Endodermal cell (in vitro differentiated cells): ENCODE results near the gene TRIO. TPM values are rescaled to one million over a fixed set of nuclear protein-coding genes. Genes with fewer than 3 reads are reported as not detected.

Source experiments
- DNase-seq: peaks from one replicate; pipeline ENCODE4 v3.0.0-alpha.2; 2017
- H3K27ac ChIP-seq: 2 replicates; pipeline ENCODE4 v1.5.1; 2013; ENCODE audit warnings: mild to moderate bottlenecking, low read depth, low read length, moderate library complexity
- H3K27me3 ChIP-seq: 2 replicates; pipeline ENCODE4 v1.6.1; 2013; ENCODE audit warnings: mild to moderate bottlenecking, low read length, moderate library complexity; ENCODE audit not compliant: insufficient read depth, control insufficient read depth, poor library complexity, severe bottlenecking
- H3K36me3 ChIP-seq: 2 replicates; pipeline ENCODE4 v1.7.0; 2013; ENCODE audit warnings: mild to moderate bottlenecking, low read length, moderate library complexity; ENCODE audit not compliant: control insufficient read depth, insufficient read depth
- H3K4me1 ChIP-seq: one replicate; pipeline ENCODE4 v1.7.0; 2013; ENCODE audit warnings: low read length; ENCODE audit not compliant: control insufficient read depth, insufficient read depth
- H3K4me3 ChIP-seq: 2 replicates; pipeline ENCODE4 v1.5.1; 2013; ENCODE audit warnings: mild to moderate bottlenecking, low read length, moderate library complexity
- H3K9ac ChIP-seq: 2 replicates; pipeline ENCODE4 v1.6.1; 2013; ENCODE audit warnings: mild to moderate bottlenecking, low read length, moderate library complexity; ENCODE audit not compliant: poor library complexity, severe bottlenecking; ENCODE audit errors: extremely low read depth
- H3K9me3 ChIP-seq: 2 replicates; pipeline ENCODE4 v1.6.1; 2013; ENCODE audit warnings: mild to moderate bottlenecking, low read length, moderate library complexity; ENCODE audit not compliant: control insufficient read depth
- H3K27ac Mint-ChIP-seq: 2 replicates; pipeline ENCODE4 v1.8.0; 2020; ENCODE audit warnings: mixed read lengths
- H3K27me3 Mint-ChIP-seq: 2 replicates; pipeline ENCODE4 v1.8.0; 2021; ENCODE audit warnings: mild to moderate bottlenecking, mixed read lengths; ENCODE audit not compliant: insufficient read depth
- H3K36me3 Mint-ChIP-seq: 2 replicates; pipeline ENCODE4 v1.8.0; 2020; ENCODE audit warnings: low read depth, mixed read lengths
- H3K4me1 Mint-ChIP-seq: 2 replicates; pipeline ENCODE4 v1.8.0; 2020; ENCODE audit warnings: mixed read lengths
- H3K4me3 Mint-ChIP-seq: 2 replicates; pipeline ENCODE4 v1.8.0; 2020; ENCODE audit warnings: mild to moderate bottlenecking, moderate library complexity, mixed read lengths
- H3K9me3 Mint-ChIP-seq: 2 replicates; pipeline ENCODE4 v1.8.0; 2020; ENCODE audit warnings: mild to moderate bottlenecking, mixed read lengths
- WGBS, 2 experiments: methylation state at CpG; one replicate each; pipeline versions ENCODE4 v1.1.5 to v1.1.7; 2013; ENCODE audit warnings: missing lambda C conversion rate in 2 of 2, mixed read lengths in 1 of 2; ENCODE audit not compliant: insufficient coverage in 1 of 2, insufficient read length in 1 of 2; 5-methylcytosine and 5-hydroxymethylcytosine counted together
- total RNA-seq, 2 donors: library from RNA; stranded (reverse); fragmentation: NEBNext Ultra II Directional in 1 of 2; extraction: Animal tissue kit (Norgen Biotek cat#: 25700) in 1 of 2; gene quantifications; 2 replicates in 1 of 2; 3 replicates in 1 of 2; pipeline ENCODE4 v1.2.1, GENCODE V29; 2021
- TF ChIP-seq, protein P1 (sequence below): fragments of 200-600 bp; sonication (generic); conservative IDR thresholded peaks from 2 replicates; pipeline ENCODE4 v1.5.0; 2021; ENCODE audit warnings: antibody characterized with exemption, mild to moderate bottlenecking

Gene TRIO
- total RNA-seq, 2 donors from 2014 or later, result 88.3 to 109 TPM

- H3K9me3 ChIP-seq, result no peaks in the 10 kb centered on the region
- no peak overlapping the region for H3K27ac Mint-ChIP-seq
- no peaks in the 10 kb centered on the region for H3K27me3 ChIP-seq
- no peak overlapping the region for H3K4me3 Mint-ChIP-seq
- no peak overlapping the region for H3K27ac ChIP-seq
- whole genome bisulfite sequencing, 2 experiments, result 87 to 100% methylated on average over 1 to 4 of the region's 4 CpGs
- TF ChIP-seq, protein P1, sequence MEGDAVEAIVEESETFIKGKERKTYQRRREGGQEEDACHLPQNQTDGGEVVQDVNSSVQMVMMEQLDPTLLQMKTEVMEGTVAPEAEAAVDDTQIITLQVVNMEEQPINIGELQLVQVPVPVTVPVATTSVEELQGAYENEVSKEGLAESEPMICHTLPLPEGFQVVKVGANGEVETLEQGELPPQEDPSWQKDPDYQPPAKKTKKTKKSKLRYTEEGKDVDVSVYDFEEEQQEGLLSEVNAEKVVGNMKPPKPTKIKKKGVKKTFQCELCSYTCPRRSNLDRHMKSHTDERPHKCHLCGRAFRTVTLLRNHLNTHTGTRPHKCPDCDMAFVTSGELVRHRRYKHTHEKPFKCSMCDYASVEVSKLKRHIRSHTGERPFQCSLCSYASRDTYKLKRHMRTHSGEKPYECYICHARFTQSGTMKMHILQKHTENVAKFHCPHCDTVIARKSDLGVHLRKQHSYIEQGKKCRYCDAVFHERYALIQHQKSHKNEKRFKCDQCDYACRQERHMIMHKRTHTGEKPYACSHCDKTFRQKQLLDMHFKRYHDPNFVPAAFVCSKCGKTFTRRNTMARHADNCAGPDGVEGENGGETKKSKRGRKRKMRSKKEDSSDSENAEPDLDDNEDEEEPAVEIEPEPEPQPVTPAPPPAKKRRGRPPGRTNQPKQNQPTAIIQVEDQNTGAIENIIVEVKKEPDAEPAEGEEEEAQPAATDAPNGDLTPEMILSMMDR, result no peak
- H3K27me3 Mint-ChIP-seq, result no peaks in the 10 kb centered on the region
- H3K4me1 Mint-ChIP-seq, result no peaks in the 10 kb centered on the region
- H3K36me3 ChIP-seq, result peaks cover 56% of the 10 kb centered on the region
- DNase-seq, result no peak
- H3K4me3 ChIP-seq, result no peak overlapping the region
- H3K9ac ChIP-seq, result no peak overlapping the region
- no peaks in the 10 kb centered on the region for H3K9me3 Mint-ChIP-seq
- H3K36me3 Mint-ChIP-seq, result peaks cover 52% of the 10 kb centered on the region
- H3K4me1 ChIP-seq, result no peaks in the 10 kb centered on the region
These were observed 237.6 kb downstream of the TRIO start for GRCh38 chr5:14380712-14381111.

GRCh38 chr5:14382640-14383039 is 239.5 kb downstream of the TRIO start:
- WGBS, 2 experiments, result 96 to 100% methylated on average over 1 to 4 of the region's 4 CpGs
- peaks cover 4% of the 10 kb centered on the region for H3K4me1 Mint-ChIP-seq
- no peak overlapping the region for H3K27ac Mint-ChIP-seq
- H3K4me3 Mint-ChIP-seq, result no peak overlapping the region
- Histone ChIP-seq H3K4me1 (no peaks in the 10 kb centered on the region), H3K36me3 (peaks cover 47% of the 10 kb centered on the region), H3K27ac (no peak overlapping the region), H3K9ac (no peak overlapping the region), H3K4me3 (no peak overlapping the region), H3K9me3 (no peaks in the 10 kb centered on the region), H3K27me3 (no peaks in the 10 kb centered on the region)
- TF ChIP-seq, protein P1, result no peak
- no peak for DNase-seq
- no peaks in the 10 kb centered on the region for H3K9me3 Mint-ChIP-seq
- H3K36me3 Mint-ChIP-seq, result peaks cover 41% of the 10 kb centered on the region
- H3K27me3 Mint-ChIP-seq, result no peaks in the 10 kb centered on the region

GRCh38 chr5:14383923-14384322 is 240.8 kb downstream of the TRIO start:
- Histone ChIP-seq H3K4me3 (no peak overlapping the region), H3K9me3 (no peaks in the 10 kb centered on the region), H3K36me3 (peaks cover 51% of the 10 kb centered on the region), H3K27ac (no peak overlapping the region), H3K27me3 (no peaks in the 10 kb centered on the region), H3K4me1 (no peaks in the 10 kb centered on the region), H3K9ac (no peak overlapping the region)
- H3K4me3 Mint-ChIP-seq, result no peak overlapping the region
- 86 to 96% methylated on average over 6 to 11 of the region's 11 CpGs for WGBS, 2 experiments
- TF ChIP-seq, protein P1, result no peak
- peaks cover 4% of the 10 kb centered on the region for H3K4me1 Mint-ChIP-seq
- no peaks in the 10 kb centered on the region for H3K27me3 Mint-ChIP-seq
- peaks cover 41% of the 10 kb centered on the region for H3K36me3 Mint-ChIP-seq
- DNase-seq, result no peak
- H3K9me3 Mint-ChIP-seq, result no peaks in the 10 kb centered on the region
- H3K27ac Mint-ChIP-seq, result peak overlapping the region; percentile 44
